Stimulated activated CD4-positive, alpha-beta T cell treated with anti-CD3 and anti-CD28 coated beads, Interleukin-2, amount 100 ng/mL, for 4 hours (primary cell): ENCODE results near the gene TRIM15.
"Not testable (repeated sequence)": the region's sequence is repeated elsewhere in the genome, so short reads cannot be mapped to it uniquely, and the experiment has no call there.

Source experiments
- DNase-seq: peaks from one replicate; pipeline ENCODE4 v3.0.0-alpha.2; 2020; ENCODE audit warnings: low read depth

The TRIM15 gene

DNA sequence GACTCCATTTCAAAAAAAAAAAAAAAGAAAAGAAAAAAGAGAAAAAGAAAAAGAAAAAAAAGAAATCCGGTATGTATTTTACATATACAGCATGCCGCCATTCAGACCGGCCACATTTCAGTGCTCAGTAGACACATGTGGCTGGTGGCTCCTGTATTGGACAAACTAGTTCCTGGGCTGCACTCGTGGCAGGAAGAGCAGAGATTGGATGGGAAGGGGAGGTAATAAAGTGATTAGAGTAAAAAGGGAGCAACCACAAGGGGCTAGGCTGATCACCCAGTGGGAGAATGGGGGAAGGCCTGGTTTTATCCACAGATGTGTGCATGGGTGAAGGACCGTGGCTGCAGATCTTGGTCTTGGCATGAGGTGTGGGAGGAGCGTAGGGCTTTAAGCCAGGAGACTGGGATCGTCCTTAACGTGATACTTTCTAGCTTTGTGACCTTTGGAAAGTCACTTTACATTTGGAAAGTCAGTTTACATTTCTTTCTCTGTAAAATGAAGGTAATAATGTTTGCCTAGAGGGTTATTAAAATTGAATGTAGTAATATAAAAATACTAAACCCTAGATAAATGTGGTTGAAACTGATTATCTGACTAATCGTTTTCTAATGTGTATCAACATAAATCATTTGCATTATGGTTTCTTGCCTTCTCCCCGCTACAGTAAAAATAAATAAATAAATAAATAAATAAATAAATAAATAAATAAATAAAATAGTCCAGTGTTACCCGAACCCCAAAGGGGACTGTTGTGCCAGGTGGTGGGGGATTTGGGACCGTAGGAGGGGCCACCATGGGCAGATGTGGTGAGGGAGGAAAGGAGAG is 869 bp upstream of the TRIM15 start:
- DNase-seq: no peak

DNA sequence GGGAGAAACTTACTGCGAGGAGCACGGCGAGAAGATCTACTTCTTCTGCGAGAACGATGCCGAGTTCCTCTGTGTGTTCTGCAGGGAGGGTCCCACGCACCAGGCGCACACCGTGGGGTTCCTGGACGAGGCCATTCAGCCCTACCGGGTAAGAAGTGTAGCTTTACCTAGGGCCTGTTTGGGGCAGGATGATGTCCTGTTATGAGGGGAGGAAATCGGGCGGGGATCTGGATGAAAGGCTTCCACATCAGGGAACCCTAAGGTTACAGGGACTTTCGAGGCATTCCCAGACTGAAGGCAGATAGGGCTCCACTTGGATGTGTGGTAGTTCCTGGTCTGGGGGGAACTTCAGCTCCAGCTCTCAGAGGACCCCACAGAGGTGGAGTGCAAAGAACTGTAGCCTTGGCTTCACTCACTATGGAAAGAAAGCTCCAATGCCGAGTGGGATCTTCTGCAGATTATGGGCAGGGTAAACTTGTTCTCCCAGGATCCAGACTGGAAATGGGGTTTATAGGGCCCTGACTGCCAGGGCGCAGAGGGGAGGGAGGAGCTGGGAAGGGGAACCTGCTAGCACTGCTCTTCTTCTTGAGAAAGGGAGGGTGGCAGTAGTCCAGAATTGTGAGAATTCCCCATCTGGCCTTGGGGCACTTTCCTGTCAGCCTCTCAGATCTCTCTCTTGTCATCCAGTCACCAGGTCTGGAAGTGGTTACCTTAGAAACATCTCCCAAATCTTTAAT is 740 bp downstream of the TRIM15 start:
- no peak for DNase-seq

- DNase-seq: no peak
Observed at GRCh38 chr6:30164714-30165113, 1.4 kb downstream of the TRIM15 start.

- not testable (repeated sequence) for DNase-seq
Observed at GRCh38 chr6:30165238-30165637, 1.9 kb downstream of the TRIM15 start.

- DNase-seq: no peak
Observed at GRCh38 chr6:30167101-30167500, 3.8 kb downstream of the TRIM15 start.

DNA sequence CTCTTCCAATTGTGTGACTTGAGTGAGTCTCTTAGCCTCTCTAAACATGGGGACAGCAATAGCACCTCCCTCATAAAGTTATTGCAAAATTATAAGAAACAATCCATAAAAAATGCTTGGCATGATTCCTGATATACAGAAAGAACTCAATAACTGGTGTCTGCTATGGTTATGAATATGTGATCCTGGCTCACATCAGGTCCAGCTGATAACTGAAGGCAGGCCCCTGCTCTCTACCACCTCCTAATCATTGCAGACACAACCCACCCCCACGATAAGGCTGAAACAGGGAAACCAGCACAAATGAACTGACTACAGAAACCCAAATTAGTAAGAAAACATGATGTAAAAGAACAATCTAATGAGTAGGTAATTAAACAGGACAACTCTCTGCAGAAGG is 5.4 kb downstream of the TRIM15 start:
- DNase-seq: no peak

GRCh38 chr6:30169658-30170614 is 6.6 kb downstream of the TRIM15 start:
- DNase-seq: no peak

- no peak for DNase-seq
Observed at GRCh38 chr6:30171677-30172471, 8.5 kb downstream of the TRIM15 start.

DNA sequence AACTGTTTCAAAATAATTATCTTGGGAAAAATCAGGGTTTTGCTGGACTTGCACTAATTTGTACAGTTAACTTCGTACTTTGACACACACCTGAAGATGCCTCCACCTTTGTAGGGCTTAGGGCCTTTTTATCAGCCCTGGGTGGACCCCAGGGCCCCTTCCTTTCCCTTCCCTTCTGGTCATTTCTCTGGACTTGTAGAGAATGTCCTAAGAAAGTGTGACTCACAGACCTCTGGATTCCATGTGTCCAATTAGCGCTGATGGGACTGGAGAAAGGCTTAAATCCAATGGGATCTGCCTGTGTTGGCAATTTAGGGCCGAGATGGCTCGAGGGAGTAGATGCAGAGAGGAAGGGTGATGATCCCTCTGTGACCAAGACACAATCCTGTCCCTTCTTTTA is 9.3 kb downstream of the TRIM15 start:
- no peak for DNase-seq

- no peak for DNase-seq
Observed at GRCh38 chr6:30175765-30176164, 12.4 kb downstream of the TRIM15 start.

DNA sequence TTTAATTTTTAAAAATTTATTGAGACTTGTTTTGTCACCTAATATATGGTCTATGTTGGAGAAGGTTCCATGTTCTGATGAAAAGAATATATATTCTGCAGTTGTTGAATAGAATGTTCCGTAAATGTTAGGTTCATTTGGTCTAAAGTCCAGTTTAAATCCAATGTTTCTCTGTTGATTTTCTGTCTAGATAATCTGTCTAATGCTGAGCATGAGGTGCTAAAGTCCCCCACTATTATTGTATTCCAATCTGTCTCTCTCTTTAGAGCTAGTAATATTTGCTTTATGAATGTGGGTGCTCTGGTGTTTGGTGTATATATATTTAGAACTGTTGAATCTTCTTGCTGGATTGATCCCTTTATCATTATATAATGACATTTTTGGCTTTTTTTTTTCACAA is 15.5 kb downstream of the TRIM15 start:
- no peak for DNase-seq

GRCh38 chr6:30180145-30180544 is 16.8 kb downstream of the TRIM15 start:
- DNase-seq: no peak

GRCh38 chr6:30184417-30185031 is 21.2 kb downstream of the TRIM15 start:
- DNase-seq: no peak

GRCh38 chr6:30185846-30186484 is 22.6 kb downstream of the TRIM15 start:
- DNase-seq: no peak

- no peak for DNase-seq
Observed at GRCh38 chr6:30188541-30188940, 25.2 kb downstream of the TRIM15 start.

GRCh38 chr6:30192076-30192475 is 28.7 kb downstream of the TRIM15 start:
- no peak for DNase-seq

- DNase-seq: no peak
Observed at GRCh38 chr6:30194797-30195690, 31.7 kb downstream of the TRIM15 start.

GRCh38 chr6:30195951-30196350 is 32.6 kb downstream of the TRIM15 start:
- no peak for DNase-seq

- no peak for DNase-seq
Observed at GRCh38 chr6:30196376-30196775, 33.0 kb downstream of the TRIM15 start.
